IPS DF 6.9 (cell line): Measurements from ENCODE around the gene KCNJ9.

Experiments
- DNase-seq: peaks from one replicate; pipeline ENCODE4 v3.0.0-alpha.2; 2013; ENCODE audit warnings: low read depth, low spot score
- H3K27ac ChIP-seq: one replicate; pipeline ENCODE4 v1.5.1; 2013; ENCODE audit warnings: low read length, control low read depth
- H3K27me3 ChIP-seq: 2 replicates; pipeline ENCODE4 v1.6.1; 2013; ENCODE audit warnings: mild to moderate bottlenecking, low read length; ENCODE audit not compliant: control insufficient read depth, insufficient read depth
- H3K36me3 ChIP-seq: 2 replicates; pipeline ENCODE4 v1.6.1; 2013; ENCODE audit warnings: low read length; ENCODE audit not compliant: control insufficient read depth, insufficient read depth
- H3K4me1 ChIP-seq: 2 replicates; pipeline ENCODE4 v1.6.1; 2013; ENCODE audit warnings: low read length; ENCODE audit not compliant: control insufficient read depth, insufficient read depth
- H3K4me3 ChIP-seq: 2 replicates; pipeline ENCODE4 v1.5.1; 2013; ENCODE audit warnings: mild to moderate bottlenecking, low read length
- H3K9me3 ChIP-seq: 2 replicates; pipeline ENCODE4 v1.6.1; 2013; ENCODE audit warnings: low read length, inconsistent platforms; ENCODE audit not compliant: control insufficient read depth, insufficient read depth
- WGBS: extraction: QIAGEN DNeasy Blood & Tissue Kit; methylation state at CpG from one replicate; pipeline ENCODE4 v1.1.7; 2013; ENCODE audit warnings: mixed read lengths, missing lambda C conversion rate; ENCODE audit not compliant: insufficient read length, insufficient coverage; 5-methylcytosine and 5-hydroxymethylcytosine counted together

Gene KCNJ9

GRCh38 chr1:160087118-160087662 is 5.9 kb downstream of the KCNJ9 start:
- Histone ChIP-seq H3K4me3 (no peak overlapping the region), H3K27me3 (peaks cover 4% of the 10 kb centered on the region; the same call in 1 of the 2 replicates), H3K27ac (no peak overlapping the region), H3K4me1 (peaks cover 3% of the 10 kb centered on the region), H3K36me3 (peaks cover 4% of the 10 kb centered on the region), H3K9me3 (no peaks in the 10 kb centered on the region)
- WGBS: no CpG with 5 or more reads among the region's 12 CpGs
- no peak for DNase-seq

DNA sequence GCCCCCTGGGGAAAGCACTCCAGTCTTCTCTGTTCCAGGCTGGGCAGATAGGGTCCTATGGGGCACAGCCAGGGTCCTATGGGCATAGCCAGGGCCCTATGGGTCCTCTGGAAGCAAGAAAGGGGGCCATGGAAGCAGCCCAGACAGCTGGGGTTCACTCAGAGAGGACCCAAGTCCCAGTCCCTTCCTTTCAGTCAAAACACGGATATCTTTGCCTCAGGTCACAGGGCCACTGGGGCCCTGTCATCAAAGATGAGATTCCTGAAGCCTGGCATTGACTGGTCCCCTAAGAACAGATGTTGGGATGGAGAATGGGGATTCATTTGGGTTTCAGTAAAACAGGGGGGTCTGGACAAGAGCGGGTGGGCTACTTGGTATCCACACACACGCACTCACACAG is 8.5 kb downstream of the KCNJ9 start:
- Histone ChIP-seq H3K27ac (no peak overlapping the region), H3K4me1 (no peaks in the 10 kb centered on the region), H3K27me3 (no peaks in the 10 kb centered on the region), H3K4me3 (no peak overlapping the region), H3K36me3 (peaks cover 23% of the 10 kb centered on the region), H3K9me3 (no peaks in the 10 kb centered on the region)
- DNase-seq: no peak
- WGBS: no CpG with 5 or more reads among the region's 3 CpGs

- peaks cover 6% of the 10 kb centered on the region for H3K4me1 ChIP-seq
- no peak for DNase-seq
- no peaks in the 10 kb centered on the region for H3K27me3 ChIP-seq
- WGBS: no CpG with 5 or more reads among the region's 4 CpGs
- H3K36me3 ChIP-seq: peaks cover 25% of the 10 kb centered on the region
- no peak overlapping the region for H3K27ac ChIP-seq
- no peaks in the 10 kb centered on the region for H3K9me3 ChIP-seq
- H3K4me3 ChIP-seq: no peak overlapping the region
Measured at GRCh38 chr1:160090760-160091159, 9.4 kb downstream of the KCNJ9 start.

DNA sequence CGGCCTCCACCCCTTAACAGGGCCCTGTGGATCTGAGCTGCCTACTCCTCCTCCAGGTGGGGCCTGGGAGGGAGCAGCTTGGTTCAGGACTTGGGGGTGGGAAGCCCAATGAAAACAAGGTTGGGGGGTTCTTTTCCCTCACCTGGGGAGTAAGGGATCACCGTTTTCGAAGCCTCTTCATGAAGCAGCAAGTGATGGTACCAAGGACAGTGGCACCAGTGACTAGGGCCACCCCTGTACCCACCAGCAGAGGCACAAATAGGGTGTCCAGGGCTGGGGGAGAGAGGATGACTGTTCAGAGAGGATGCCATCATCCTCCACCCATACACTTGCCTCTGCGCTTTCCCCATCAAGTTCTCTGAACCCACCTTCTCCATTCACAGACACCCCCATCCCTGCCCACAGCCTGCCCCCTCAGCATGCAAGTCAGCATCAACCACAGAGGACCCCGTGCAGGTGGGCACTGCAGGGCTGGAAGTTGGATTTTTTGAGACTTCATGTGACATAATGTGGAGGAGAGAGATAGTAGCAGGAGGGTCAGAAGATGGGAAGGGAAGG is 10.4 kb downstream of the KCNJ9 start:
- DNase-seq: no peak
- Histone ChIP-seq H3K4me3 (no peak overlapping the region), H3K36me3 (peaks cover 25% of the 10 kb centered on the region), H3K27me3 (no peaks in the 10 kb centered on the region), H3K4me1 (peaks cover 12% of the 10 kb centered on the region), H3K9me3 (no peaks in the 10 kb centered on the region), H3K27ac (no peak overlapping the region)
- no CpG with 5 or more reads among the region's 5 CpGs for WGBS

DNA sequence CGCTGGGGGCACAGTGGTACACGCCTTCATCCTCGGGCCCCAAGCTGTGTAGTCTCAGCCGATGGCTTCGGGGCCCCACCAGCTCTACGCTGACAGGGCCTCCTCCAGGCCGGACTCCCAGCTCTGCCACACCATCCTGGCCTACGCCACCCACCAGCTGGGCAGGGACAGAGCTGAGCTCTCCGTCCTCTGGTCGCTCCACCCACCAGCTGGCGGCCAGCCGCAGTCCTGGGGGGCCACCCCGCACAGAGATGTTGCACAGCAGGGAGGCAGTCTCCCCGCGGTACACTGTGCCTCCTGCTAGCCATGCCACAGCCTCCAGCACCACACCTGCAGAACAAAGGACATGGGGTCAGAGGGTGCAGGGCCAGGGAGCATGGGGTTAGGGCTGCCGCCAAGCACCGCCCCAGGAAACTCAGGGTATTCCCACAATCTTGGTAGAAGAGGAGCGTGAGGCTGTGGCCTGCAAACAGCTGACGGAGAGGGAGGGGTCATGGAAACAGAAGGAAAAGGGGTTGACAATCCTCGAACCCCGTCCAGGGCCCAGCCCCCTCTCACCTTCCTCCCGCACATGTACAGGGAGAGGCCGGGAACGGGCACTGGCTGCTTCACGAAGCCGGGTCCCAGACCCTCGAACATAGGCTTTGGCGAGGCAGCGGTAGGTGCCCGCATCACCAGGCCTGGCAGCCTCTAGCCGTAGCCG is 11.2 kb downstream of the KCNJ9 start:
- Histone ChIP-seq H3K36me3 (peaks cover 25% of the 10 kb centered on the region), H3K27ac (no peak overlapping the region), H3K4me1 (peaks cover 18% of the 10 kb centered on the region), H3K9me3 (no peaks in the 10 kb centered on the region), H3K27me3 (no peaks in the 10 kb centered on the region), H3K4me3 (no peak overlapping the region)
- WGBS: no CpG with 5 or more reads among the region's 32 CpGs
- no peak for DNase-seq

DNA sequence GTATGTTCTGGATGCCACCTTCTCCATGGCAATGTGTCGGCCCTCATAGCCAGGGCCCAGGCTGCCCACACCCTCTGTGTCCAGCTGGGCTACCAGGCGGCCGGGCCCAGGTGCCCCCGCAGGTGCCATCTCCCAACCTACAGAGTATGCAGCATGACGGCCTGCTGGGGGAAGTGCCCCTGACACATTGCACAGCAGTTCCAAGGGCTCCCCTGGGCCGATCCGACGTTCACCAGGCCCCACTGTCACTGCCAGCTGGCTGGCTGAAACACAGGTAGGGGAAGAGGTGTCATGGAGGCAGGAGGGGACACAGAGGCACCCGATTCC is 11.7 kb downstream of the KCNJ9 start:
- H3K36me3 ChIP-seq: peaks cover 25% of the 10 kb centered on the region
- no peak overlapping the region for H3K4me3 ChIP-seq
- H3K9me3 ChIP-seq: no peaks in the 10 kb centered on the region
- DNase-seq: no peak
- WGBS: no CpG with 5 or more reads among the region's 9 CpGs
- peaks cover 22% of the 10 kb centered on the region for H3K4me1 ChIP-seq
- no peaks in the 10 kb centered on the region for H3K27me3 ChIP-seq
- H3K27ac ChIP-seq: no peak overlapping the region

GRCh38 chr1:160093624-160094290 is 12.4 kb downstream of the KCNJ9 start:
- no peaks in the 10 kb centered on the region for H3K9me3 ChIP-seq
- DNase-seq: no peak
- H3K27ac ChIP-seq: no peak overlapping the region
- no CpG with 5 or more reads among the region's 21 CpGs for WGBS
- H3K36me3 ChIP-seq: peaks cover 25% of the 10 kb centered on the region
- H3K4me3 ChIP-seq: no peak overlapping the region
- H3K27me3 ChIP-seq: no peaks in the 10 kb centered on the region
- peaks cover 22% of the 10 kb centered on the region for H3K4me1 ChIP-seq

DNA sequence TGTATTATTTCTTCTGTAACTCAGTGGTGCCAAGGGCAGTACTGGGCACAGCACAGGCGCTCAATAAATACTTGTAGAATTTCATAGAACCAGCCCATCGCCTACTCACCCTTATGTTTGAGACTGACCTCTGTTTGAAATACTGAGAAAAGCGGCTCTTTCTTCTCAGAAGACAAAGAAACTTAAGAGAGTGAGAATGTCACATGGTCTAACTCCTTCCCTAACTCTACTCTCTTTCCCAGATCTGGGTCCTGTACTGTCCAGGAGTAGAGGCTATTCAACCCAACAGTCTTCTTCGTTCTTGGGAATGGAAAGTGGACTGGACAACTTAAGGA is 12.9 kb downstream of the KCNJ9 start:
- Histone ChIP-seq H3K27ac (no peak overlapping the region), H3K4me1 (peaks cover 22% of the 10 kb centered on the region), H3K27me3 (no peaks in the 10 kb centered on the region), H3K9me3 (no peaks in the 10 kb centered on the region), H3K36me3 (peaks cover 25% of the 10 kb centered on the region), H3K4me3 (no peak overlapping the region)
- WGBS: no CpG with 5 or more reads among the region's 4 CpGs
- DNase-seq: no peak

- peaks cover 22% of the 10 kb centered on the region for H3K4me1 ChIP-seq
- H3K27me3 ChIP-seq: no peaks in the 10 kb centered on the region
- no peak overlapping the region for H3K27ac ChIP-seq
- no peak for DNase-seq
- peaks cover 25% of the 10 kb centered on the region for H3K36me3 ChIP-seq
- no peaks in the 10 kb centered on the region for H3K9me3 ChIP-seq
- H3K4me3 ChIP-seq: no peak overlapping the region
- no CpG with 5 or more reads among the region's 14 CpGs for WGBS
Measured at GRCh38 chr1:160094806-160095205, 13.5 kb downstream of the KCNJ9 start.

DNA sequence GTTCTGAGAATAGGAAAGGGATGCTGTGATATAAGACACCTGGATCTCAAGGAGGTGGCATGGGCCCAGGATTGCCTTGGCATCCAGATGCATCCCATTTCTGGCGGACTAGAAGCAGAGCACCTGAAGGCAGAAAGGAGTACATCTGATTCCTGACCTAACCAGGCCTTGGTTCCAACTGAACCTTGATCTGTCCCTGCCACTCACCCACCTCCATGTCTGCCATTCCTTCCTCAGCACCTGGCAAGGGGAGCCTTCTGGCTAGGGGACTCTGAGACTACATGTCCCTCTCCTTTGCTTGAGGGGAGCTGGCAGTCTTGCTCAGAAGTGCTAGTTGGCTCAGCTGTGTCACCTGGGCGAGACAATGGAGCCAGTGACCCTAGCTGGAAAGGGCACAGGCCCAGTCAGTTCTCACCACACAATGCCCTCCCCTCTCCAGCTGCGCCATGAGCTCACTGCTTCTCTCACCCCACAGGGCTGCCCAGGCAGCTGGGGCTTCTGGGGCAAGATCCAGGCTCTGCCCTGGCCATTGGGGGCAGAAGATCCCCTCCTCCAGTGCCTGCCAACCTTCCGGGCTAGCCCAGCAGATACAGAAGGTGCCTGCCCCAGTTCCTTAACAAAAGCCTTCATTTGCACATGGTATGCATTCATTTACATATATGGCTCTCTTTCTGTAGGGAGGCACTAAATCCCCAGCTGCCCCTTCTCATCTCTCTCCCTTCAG is 14.2 kb downstream of the KCNJ9 start:
- Histone ChIP-seq H3K36me3 (peaks cover 25% of the 10 kb centered on the region), H3K27ac (no peak overlapping the region), H3K4me1 (peaks cover 22% of the 10 kb centered on the region), H3K4me3 (no peak overlapping the region), H3K9me3 (no peaks in the 10 kb centered on the region), H3K27me3 (no peaks in the 10 kb centered on the region)
- DNase-seq: no peak
- WGBS: no CpG with 5 or more reads among the region's 4 CpGs
